Upper lobe of left lung (tissue), 6 donors: ENCODE results near the gene CHST8. TPM values are rescaled to one million over a fixed set of nuclear protein-coding genes. Genes with fewer than 3 reads are reported as not detected.

Experiments used
- ATAC-seq, 2 donors: fragments of 200-7000 bp; cut with Tn5 transposase; one replicate each; pipeline ENCODE4 v1.9.1; 2022; ENCODE audit warnings: mild to moderate bottlenecking in 2 of 2, moderate library complexity in 2 of 2; ENCODE audit not compliant: low FRiP score in 2 of 2
- DNase-seq, 2 donors: peaks; one replicate each; pipeline ENCODE4 v3.0.0-alpha.2; 2019 to 2020
- H3K27ac ChIP-seq, 4 donors: fragments of 200-600 bp; sonication (generic); one replicate each; pipeline ENCODE4 v1.5.1; 2016 to 2019
- H3K27me3 ChIP-seq, 4 donors: fragments of 200-600 bp; sonication (generic); one replicate each; pipeline ENCODE4 v1.5.1; 2017 to 2019
- H3K36me3 ChIP-seq, 4 donors: fragments of 200-600 bp; sonication (generic); one replicate each; pipeline ENCODE4 v1.5.1; 2016 to 2019
- H3K4me1 ChIP-seq, 4 donors: fragments of 200-600 bp; sonication (generic); one replicate each; pipeline ENCODE4 v1.5.1; 2018 to 2019
- H3K4me3 ChIP-seq, 4 donors: fragments of 200-600 bp; sonication (generic); one replicate each; pipeline ENCODE4 v1.5.1; 2017 to 2019; ENCODE audit warnings: mild to moderate bottlenecking in 2 of 4, moderate library complexity in 1 of 4
- H3K9me3 ChIP-seq, 4 donors: fragments of 200-600 bp; sonication (generic); one replicate each; pipeline ENCODE4 v1.5.1; 2018 to 2019
- EP300 ChIP-seq, 4 donors: sonication (generic); formaldehyde crosslinking; IDR thresholded peaks; one replicate each; pipeline ENCODE4 v1.5.1; 2017; ENCODE audit warnings: antibody characterized with exemption in 4 of 4, control low read depth in 2 of 4
- POLR2A ChIP-seq, 4 donors: fragments of 450-650 bp; IDR thresholded peaks; one replicate each; pipeline ENCODE4 v1.5.1; 2016 to 2017; ENCODE audit warnings: antibody characterized with exemption in 4 of 4, mild to moderate bottlenecking in 2 of 4
- POLR2AphosphoS5 ChIP-seq, 2 donors: sonication (generic); formaldehyde crosslinking; IDR thresholded peaks; one replicate each; pipeline ENCODE4 v1.5.1; 2017; ENCODE audit warnings: antibody characterized with exemption in 2 of 2
- WGBS, 2 donors: methylation state at CpG; one replicate each; pipeline ENCODE4 v1.1.5; 2017 to 2018; 5-methylcytosine and 5-hydroxymethylcytosine counted together
- total RNA-seq, 6 donors: library from RNA; depleted of rRNA in 4 of 6; stranded (reverse); fragments of >200 nt in 4 of 6; gene quantifications; one replicate each; pipeline versions ENCODE4 v1.1.0 to v1.2.1, GENCODE V29; 2016 to 2021
- TF ChIP-seq, protein P1 (sequence below), 6 experiments: fragments of 450-650 bp in 4 of 6; fragments of 200-600 bp in 2 of 6; sonication (generic) in 2 of 6; IDR thresholded peaks; one replicate each; pipeline ENCODE4 v1.5.1; 2016 to 2019; ENCODE audit warnings: antibody characterized with exemption in 6 of 6
- donor health status: DM: no; HTN: no; CAD: no; lungs with moderate emphysema.
- donor health status: DM: no; HTN: yes; CAD: no; lungs with severe emphysema.

Gene CHST8
- total RNA-seq, 6 donors from 2014 or later = 0.46 to 3.1 (median 0.72) TPM; not detected in 2

DNA sequence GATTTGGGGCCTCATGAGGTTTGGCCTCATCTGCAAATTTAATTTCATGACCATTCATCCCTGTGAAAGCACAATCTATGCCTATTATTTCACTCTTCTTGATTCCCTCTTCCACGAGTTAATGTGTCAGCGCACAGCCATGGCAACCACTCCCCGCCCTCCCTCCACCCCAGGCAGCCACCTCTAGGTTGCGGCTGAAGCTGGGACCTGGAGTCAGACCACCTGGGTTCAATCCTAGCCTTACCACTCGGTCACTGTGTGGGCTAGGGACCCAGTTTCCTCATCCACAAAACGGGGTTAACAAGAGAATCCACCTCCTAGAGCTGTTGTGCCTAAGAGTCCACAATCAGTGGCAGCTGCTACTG is 9.8 kb downstream of the CHST8 start:
- no peaks in the 10 kb centered on the region for H3K27me3 ChIP-seq

DNA sequence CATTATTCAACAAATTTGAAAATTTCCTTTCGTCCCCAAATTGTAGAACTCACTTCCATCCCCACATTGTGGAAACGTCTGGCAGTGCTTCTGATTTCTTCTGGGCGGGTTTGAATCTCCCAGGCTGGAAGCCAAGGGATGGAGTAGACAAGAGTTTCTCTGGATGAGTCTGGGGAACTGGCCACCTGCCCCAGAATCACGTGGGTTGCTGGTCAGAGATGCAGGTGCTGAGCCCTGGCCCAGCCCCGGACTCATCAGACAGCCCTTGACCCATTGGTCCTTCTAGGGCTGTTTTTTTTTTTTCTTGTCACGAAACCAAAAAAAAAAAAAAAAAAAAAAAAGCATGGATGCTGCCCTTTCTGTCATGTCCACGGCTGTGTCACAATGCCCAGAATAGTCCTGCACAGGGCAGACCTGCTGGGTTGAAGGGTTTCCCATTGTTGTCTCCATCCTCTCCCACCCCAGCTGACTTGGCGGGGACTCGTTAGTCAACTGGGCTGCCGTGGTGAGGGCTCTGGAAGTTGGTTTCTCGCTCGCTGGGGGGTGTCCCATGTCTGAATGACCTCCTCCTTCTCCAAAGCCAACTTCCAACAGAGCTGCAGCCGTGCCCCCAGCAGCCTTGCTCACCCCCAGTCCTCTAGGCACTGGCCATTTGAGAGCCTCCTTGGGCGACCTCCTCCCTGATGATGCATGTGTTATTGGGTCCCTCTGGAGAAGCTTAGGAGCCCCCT is 12.8 kb downstream of the CHST8 start:
- Histone ChIP-seq H3K36me3 (no peaks in the 10 kb centered on the region), H3K4me1 (no peaks in the 10 kb centered on the region), H3K27me3 (no peaks in the 10 kb centered on the region), H3K4me3 (no peak overlapping the region), H3K9me3 (no peaks in the 10 kb centered on the region), H3K27ac (no peak overlapping the region)
- TF ChIP-seq, protein P1, sequence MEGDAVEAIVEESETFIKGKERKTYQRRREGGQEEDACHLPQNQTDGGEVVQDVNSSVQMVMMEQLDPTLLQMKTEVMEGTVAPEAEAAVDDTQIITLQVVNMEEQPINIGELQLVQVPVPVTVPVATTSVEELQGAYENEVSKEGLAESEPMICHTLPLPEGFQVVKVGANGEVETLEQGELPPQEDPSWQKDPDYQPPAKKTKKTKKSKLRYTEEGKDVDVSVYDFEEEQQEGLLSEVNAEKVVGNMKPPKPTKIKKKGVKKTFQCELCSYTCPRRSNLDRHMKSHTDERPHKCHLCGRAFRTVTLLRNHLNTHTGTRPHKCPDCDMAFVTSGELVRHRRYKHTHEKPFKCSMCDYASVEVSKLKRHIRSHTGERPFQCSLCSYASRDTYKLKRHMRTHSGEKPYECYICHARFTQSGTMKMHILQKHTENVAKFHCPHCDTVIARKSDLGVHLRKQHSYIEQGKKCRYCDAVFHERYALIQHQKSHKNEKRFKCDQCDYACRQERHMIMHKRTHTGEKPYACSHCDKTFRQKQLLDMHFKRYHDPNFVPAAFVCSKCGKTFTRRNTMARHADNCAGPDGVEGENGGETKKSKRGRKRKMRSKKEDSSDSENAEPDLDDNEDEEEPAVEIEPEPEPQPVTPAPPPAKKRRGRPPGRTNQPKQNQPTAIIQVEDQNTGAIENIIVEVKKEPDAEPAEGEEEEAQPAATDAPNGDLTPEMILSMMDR (IDR thresholded peaks at IDR 0.05) = no peak
- TF ChIP-seq POLR2AphosphoS5 (IDR thresholded peaks at IDR 0.05) (no peak), EP300 (IDR thresholded peaks at IDR 0.05) (no peak), POLR2A (IDR thresholded peaks at IDR 0.05) (no peak)
- DNase-seq (no peak), ATAC-seq (no peak)
- 71 to 81% methylated on average over 11 to 14 of the region's 14 CpGs for WGBS, 2 donors

More for the DNA sequence above, 9.8 kb downstream of the CHST8 start:
- Histone ChIP-seq H3K36me3 (no peaks in the 10 kb centered on the region), H3K4me3 (no peak overlapping the region), H3K27ac (no peak overlapping the region), H3K9me3 (no peaks in the 10 kb centered on the region), H3K4me1 (no peaks in the 10 kb centered on the region)
- 48 to 62% methylated on average over 6 of the region's 6 CpGs for WGBS, 2 donors
- no peak for DNase-seq
- TF ChIP-seq POLR2A (IDR thresholded peaks at IDR 0.05) (no peak), EP300 (IDR thresholded peaks at IDR 0.05) (no peak)
- TF ChIP-seq, protein P1 (IDR thresholded peaks at IDR 0.05) = no peak
- ATAC-seq = no peak

GRCh38 chr19:33638167-33639034 is 16.6 kb downstream of the CHST8 start:
- H3K9me3 ChIP-seq = no peaks in the 10 kb centered on the region
- no peaks in the 10 kb centered on the region for H3K4me1 ChIP-seq
- no peaks in the 10 kb centered on the region for H3K27me3 ChIP-seq
- no peak overlapping the region for H3K4me3 ChIP-seq
- DNase-seq = no peak
- H3K36me3 ChIP-seq = no peaks in the 10 kb centered on the region
- 23 to 24% methylated on average over 15 of the region's 15 CpGs for WGBS, 2 donors
- no peak for ATAC-seq
- H3K27ac ChIP-seq = no peak overlapping the region
- TF ChIP-seq EP300 (IDR thresholded peaks at IDR 0.05) = no peak
- TF ChIP-seq POLR2AphosphoS5 (IDR thresholded peaks at IDR 0.05) = no peak
- TF ChIP-seq POLR2A (IDR thresholded peaks at IDR 0.05) = no peak
- TF ChIP-seq, protein P1 (IDR thresholded peaks at IDR 0.05) = no peak

DNA sequence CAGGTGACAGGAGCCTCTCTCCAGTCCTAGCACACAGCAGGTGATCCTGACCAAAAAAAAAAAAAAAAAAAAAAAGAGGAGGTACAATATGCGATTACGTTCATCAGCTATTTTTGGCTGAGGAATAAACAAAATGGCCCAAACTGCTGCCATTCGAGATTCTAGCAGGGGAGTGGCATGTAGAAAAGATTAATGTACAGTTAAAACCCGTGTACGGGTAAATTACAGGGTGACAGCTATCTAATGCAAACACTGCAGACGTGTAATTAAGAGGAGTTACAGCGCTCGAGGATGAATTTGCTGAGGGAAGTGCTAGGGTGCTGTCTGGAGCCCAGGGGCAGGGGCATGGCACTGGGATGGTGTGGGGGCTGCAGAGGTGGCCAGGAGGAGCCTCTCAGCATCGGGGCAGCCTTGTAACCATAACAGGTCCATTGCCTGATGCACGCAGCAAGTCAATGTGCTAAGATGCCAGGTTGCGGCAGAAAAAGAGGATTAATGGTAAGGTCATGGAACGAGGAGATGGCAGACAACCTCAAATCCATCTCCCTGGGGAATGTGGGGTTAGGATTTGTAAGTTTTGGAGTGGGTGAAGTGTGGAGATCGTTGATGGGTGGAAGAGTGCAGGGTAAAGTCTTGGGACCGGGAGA is 17.4 kb downstream of the CHST8 start:
- Histone ChIP-seq H3K4me1 (no peaks in the 10 kb centered on the region), H3K4me3 (no peak overlapping the region), H3K9me3 (no peaks in the 10 kb centered on the region), H3K36me3 (no peaks in the 10 kb centered on the region), H3K27ac (no peak overlapping the region), H3K27me3 (no peaks in the 10 kb centered on the region)
- TF ChIP-seq EP300 (IDR thresholded peaks at IDR 0.05) = no peak
- no peak for TF ChIP-seq POLR2A (IDR thresholded peaks at IDR 0.05)
- TF ChIP-seq, protein P1 (IDR thresholded peaks at IDR 0.05) = no peak
- no peak for TF ChIP-seq POLR2AphosphoS5 (IDR thresholded peaks at IDR 0.05)
- no peak for ATAC-seq
- WGBS, 2 donors = 48 to 54% methylated on average over 14 of the region's 14 CpGs
- DNase-seq = no peak
